Cardiac fibroblast (primary cell): ENCODE measurements around the gene CLEC2D.

Experiments
- DNase-seq, 2 donors: peaks; one replicate each; pipeline versions ENCODE4 v3.0.0 to v3.0.0-alpha.2; 2010; ENCODE audit warnings: low read depth in 2 of 2
- H3K4me3 ChIP-seq, 2 donors: replicated peaks in 1 of 2; 1 replicate in 1 of 2; 2 replicates in 1 of 2; pipeline ENCODE4 v1.5.1; 2011; ENCODE audit warnings: low read depth in 2 of 2, low read length in 2 of 2, mild to moderate bottlenecking in 2 of 2, moderate library complexity in 1 of 2
- CTCF ChIP-seq: IDR thresholded peaks from one replicate; pipeline ENCODE4 v1.5.1; 2011; ENCODE audit warnings: low read depth, mild to moderate bottlenecking, low read length, inconsistent platforms

CLEC2D gene

DNA sequence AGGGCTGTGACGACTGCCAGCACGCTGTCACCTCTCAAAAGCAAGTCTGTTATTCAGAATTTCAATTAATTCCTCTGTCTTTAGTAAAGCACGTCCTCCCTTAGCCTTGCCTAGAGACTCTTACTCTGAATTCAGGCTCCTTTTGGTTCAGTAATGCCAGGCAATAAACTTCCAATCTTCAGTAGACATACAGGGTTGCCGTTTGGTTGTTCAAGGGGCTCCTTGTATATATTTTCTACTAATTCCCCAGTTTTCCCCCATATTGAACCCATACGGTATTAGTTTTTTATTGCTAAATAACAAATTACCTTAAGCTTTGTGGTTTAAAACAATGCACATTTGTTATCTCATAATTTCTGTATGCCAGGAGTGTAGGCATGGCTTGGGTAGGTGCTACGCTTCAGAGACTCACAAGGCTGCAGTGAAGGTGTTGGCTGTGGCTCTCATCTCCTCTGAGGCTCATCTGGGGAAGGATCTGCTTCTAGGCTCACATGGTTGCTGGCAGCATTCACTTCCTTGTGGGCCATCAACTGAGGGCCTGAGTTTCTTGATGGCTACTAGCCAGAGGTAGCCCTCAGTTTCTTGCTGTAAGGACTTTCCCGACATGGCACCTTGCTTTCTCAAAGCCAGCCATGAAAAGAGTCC, 70.7 kb downstream of the CLEC2D start:
- DNase-seq: no peak
- H3K4me3 ChIP-seq: peak overlapping the region in 1 of 2 donors; percentile 28
- no peak for TF ChIP-seq CTCF

GRCh38 chr12:9741726-9742125, 72.2 kb downstream of the CLEC2D start:
- no peak overlapping the region for H3K4me3 ChIP-seq
- DNase-seq: no peak
- no peak for TF ChIP-seq CTCF

DNA sequence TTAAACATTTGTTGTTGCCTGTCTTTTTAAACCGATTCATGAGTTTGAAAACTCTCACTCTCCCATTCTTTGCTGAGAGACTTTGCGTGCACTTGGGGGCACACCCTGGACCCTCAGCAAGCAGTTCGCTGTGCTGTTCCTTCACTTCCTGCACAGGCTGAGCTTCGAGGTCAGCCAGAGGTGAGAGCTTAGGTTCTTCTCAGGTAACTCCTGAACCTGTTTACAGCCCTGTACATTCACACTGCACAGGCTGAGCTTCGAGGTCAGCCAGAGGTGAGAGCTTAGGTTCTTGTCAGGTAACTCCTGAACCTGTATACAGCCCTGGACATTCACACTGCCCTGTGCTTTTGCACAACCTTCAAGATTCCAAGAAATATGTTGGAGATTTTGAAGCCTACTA, 73.1 kb downstream of the CLEC2D start:
- no peak for TF ChIP-seq CTCF
- no peak for DNase-seq
- no peak overlapping the region for H3K4me3 ChIP-seq

GRCh38 chr12:9745199-9745598, 75.7 kb downstream of the CLEC2D start:
- H3K4me3 ChIP-seq: no peak overlapping the region
- TF ChIP-seq CTCF: no peak
- no peak for DNase-seq
